ENCODE data around the gene BRWD1. TPM values are rescaled to one million over a fixed set of nuclear protein-coding genes. Genes with fewer than 3 reads are reported as not detected.
A peak's percentile ranks its signal among the peaks of the same experiment; 100 is the strongest.

Gene BRWD1
- total and polyA plus RNA-seq, 2 experiments from 2014 or later = 35.2 to 75.5 TPM

GRCh38 chr21:39314143-39315027 is 953 bp upstream of the BRWD1 start (continued):
- TF ChIP-seq ZNF462 (CRISPR knock-in tag; IDR thresholded peaks at IDR 0.05) (no peak), EZH2 (IDR thresholded peaks at IDR 0.05; ENCODE audit: low read depth, unreplicated experiment) (no peak), ETS1 (IDR thresholded peaks at IDR 0.05) (no peak), CREB1 (CRISPR knock-in tag; IDR thresholded peaks at IDR 0.05; ENCODE audit: low read depth) (no peak), JUNB (IDR thresholded peaks at IDR 0.05; ENCODE audit: unreplicated experiment) (no peak)

- H3K4me1 Mint-ChIP-seq = peaks cover 17% of the 10 kb centered on the region
- H3K36me3 Mint-ChIP-seq (ENCODE audit: low read depth) = peaks cover 39% of the 10 kb centered on the region
- H3K4me3 Mint-ChIP-seq = peak overlapping the region; percentile 94; the same call in 2 of the 3 replicates
- peaks cover 10% of the 10 kb centered on the region for H3K4me1 ChIP-seq (ENCODE audit: insufficient read depth)
- H3K27ac Mint-ChIP-seq = no peak overlapping the region; the same call in 1 of the 2 replicates
- peaks cover 13% of the 10 kb centered on the region for H3K27me3 Mint-ChIP-seq (ENCODE audit: insufficient read depth, low read depth, poor library complexity)
- ATAC-seq (peak; percentile 60), DNase-seq (ENCODE audit: low spot score) (peak; percentile 34)
- H3K9me3 Mint-ChIP-seq = peaks cover 3% of the 10 kb centered on the region; the same call in 1 of the 3 replicates
- TF ChIP-seq JUNB (IDR thresholded peaks at IDR 0.05; ENCODE audit: unreplicated experiment) (no peak), ETS1 (IDR thresholded peaks at IDR 0.05) (no peak), NANOG (IDR thresholded peaks at IDR 0.05; ENCODE audit: borderline replicate concordance) (no peak), STAT1 (IDR thresholded peaks at IDR 0.05; ENCODE audit: unreplicated experiment) (no peak)
- peak overlapping the region; percentile 100; the same call in 1 of the 2 replicates for H3K27ac ChIP-seq (ENCODE audit: low read depth)
- H3K79me2 ChIP-seq (replicated peaks; ENCODE audit: insufficient read depth) = peaks cover 41% of the 10 kb centered on the region
- H3K9me2 ChIP-seq (ENCODE audit: insufficient read depth) = no peaks in the 10 kb centered on the region
- peaks cover 23% of the 10 kb centered on the region for H3K36me3 ChIP-seq (ENCODE audit: insufficient read depth)
- H3K4me3 ChIP-seq = peak overlapping the region; percentile 73
- H3F3A ChIP-seq (replicated peaks; ENCODE audit: low read depth) = peaks cover 4% of the 10 kb centered on the region; the same call in 1 of the 2 replicates
- H2AFZ ChIP-seq = no peak overlapping the region
- peaks cover 30% of the 10 kb centered on the region for H4K20me1 ChIP-seq (replicated peaks; ENCODE audit: insufficient read depth)
- no peaks in the 10 kb centered on the region for H3K27me3 ChIP-seq (ENCODE audit: insufficient read depth)
- H3K4me2 ChIP-seq = peak overlapping the region; percentile 79
Measured at GRCh38 chr21:39313042-39313570, 326 bp downstream of the BRWD1 start.

All from GM23338 (cell line).